ENCODE data around the gene PHEX. TPM values are rescaled to one million over a fixed set of nuclear protein-coding genes. Genes with fewer than 3 reads are reported as not detected.

The PHEX gene
- 0.05 TPM for polyA plus RNA-seq (2013, experiment 1 of 2)
- 0.06 TPM for polyA plus RNA-seq (2013, experiment 2 of 2)

- Histone ChIP-seq H3K4me1 (ENCODE audit: insufficient read depth, low read length) (no peaks in the 10 kb centered on the region), H3K4me3 (ENCODE audit: low read length) (no peak within 1 kb of the TSS), H3K9me3 (ENCODE audit: insufficient read depth, low read depth, low read length) (no peaks in the 10 kb centered on the region), H3K36me3 (ENCODE audit: insufficient read depth, low read length) (no peaks in the 10 kb centered on the region), H3K27ac (ENCODE audit: low read depth, low read length) (no peak within 1 kb of the TSS), H3K9ac (ENCODE audit: low read depth, low read length) (no peak within 1 kb of the TSS), H3K27me3 (ENCODE audit: insufficient read depth, low read length) (no peaks in the 10 kb centered on the region)
- WGBS = no CpG with 5 or more reads among the region's 1 CpG
Measured at GRCh38 chrX:22032084-22032483, at the start of gene PHEX. Gene PHEX, plus strand, starts transcription at chrX:22032325. Its CDS starts 681 bp downstream, at chrX:22033006.

- Histone ChIP-seq H3K4me1 (ENCODE audit: insufficient read depth, low read length) (no peaks in the 10 kb centered on the region), H3K4me3 (ENCODE audit: low read length) (no peak overlapping the region), H3K36me3 (ENCODE audit: insufficient read depth, low read length) (peaks cover 64% of the 10 kb centered on the region), H3K9me3 (ENCODE audit: insufficient read depth, low read depth, low read length) (no peaks in the 10 kb centered on the region), H3K9ac (ENCODE audit: low read depth, low read length) (no peak overlapping the region), H3K27me3 (ENCODE audit: insufficient read depth, low read length) (no peaks in the 10 kb centered on the region), H3K27ac (ENCODE audit: low read depth, low read length) (no peak overlapping the region)
- 34% methylated on average over 3 of the region's 3 CpGs for WGBS
Measured at GRCh38 chrX:21985332-21985777, 46.8 kb upstream of the PHEX start.

GRCh38 chrX:21986596-21986995, 45.5 kb upstream of the PHEX start:
- Histone ChIP-seq H3K27ac (ENCODE audit: low read depth, low read length) (no peak overlapping the region), H3K9me3 (ENCODE audit: insufficient read depth, low read depth, low read length) (no peaks in the 10 kb centered on the region), H3K27me3 (ENCODE audit: insufficient read depth, low read length) (no peaks in the 10 kb centered on the region), H3K36me3 (ENCODE audit: insufficient read depth, low read length) (peaks cover 63% of the 10 kb centered on the region), H3K4me3 (ENCODE audit: low read length) (no peak overlapping the region), H3K4me1 (ENCODE audit: insufficient read depth, low read length) (no peaks in the 10 kb centered on the region), H3K9ac (ENCODE audit: low read depth, low read length) (no peak overlapping the region)
- WGBS = 100% methylated on average over 1 of the region's 1 CpG

GRCh38 chrX:21989384-21989783, 42.7 kb upstream of the PHEX start:
- H3K4me1 ChIP-seq (ENCODE audit: insufficient read depth, low read length) = no peaks in the 10 kb centered on the region
- no peak overlapping the region for H3K4me3 ChIP-seq (ENCODE audit: low read length)
- peaks cover 80% of the 10 kb centered on the region for H3K36me3 ChIP-seq (ENCODE audit: insufficient read depth, low read length)
- H3K9ac ChIP-seq (ENCODE audit: low read depth, low read length) = no peak overlapping the region
- no peaks in the 10 kb centered on the region for H3K27me3 ChIP-seq (ENCODE audit: insufficient read depth, low read length)
- H3K9me3 ChIP-seq (ENCODE audit: insufficient read depth, low read depth, low read length) = no peaks in the 10 kb centered on the region
- 89% methylated on average over 3 of the region's 4 CpGs for WGBS
- no peak overlapping the region for H3K27ac ChIP-seq (ENCODE audit: low read depth, low read length)

GRCh38 chrX:21990832-21991231, 41.3 kb upstream of the PHEX start:
- Histone ChIP-seq H3K27ac (ENCODE audit: low read depth, low read length) (no peak overlapping the region), H3K4me1 (ENCODE audit: insufficient read depth, low read length) (no peaks in the 10 kb centered on the region), H3K36me3 (ENCODE audit: insufficient read depth, low read length) (peaks cover 76% of the 10 kb centered on the region), H3K9me3 (ENCODE audit: insufficient read depth, low read depth, low read length) (no peaks in the 10 kb centered on the region), H3K9ac (ENCODE audit: low read depth, low read length) (no peak overlapping the region), H3K27me3 (ENCODE audit: insufficient read depth, low read length) (no peaks in the 10 kb centered on the region), H3K4me3 (ENCODE audit: low read length) (no peak overlapping the region)
- WGBS = 82% methylated on average over 8 of the region's 8 CpGs

- Histone ChIP-seq H3K9ac (ENCODE audit: low read depth, low read length) (no peak overlapping the region), H3K27me3 (ENCODE audit: insufficient read depth, low read length) (no peaks in the 10 kb centered on the region), H3K4me3 (ENCODE audit: low read length) (no peak overlapping the region), H3K9me3 (ENCODE audit: insufficient read depth, low read depth, low read length) (no peaks in the 10 kb centered on the region), H3K27ac (ENCODE audit: low read depth, low read length) (no peak overlapping the region), H3K4me1 (ENCODE audit: insufficient read depth, low read length) (no peaks in the 10 kb centered on the region), H3K36me3 (ENCODE audit: insufficient read depth, low read length) (peaks cover 71% of the 10 kb centered on the region)
- WGBS = 100% methylated on average over 2 of the region's 3 CpGs
Measured at GRCh38 chrX:21991504-21991903, 40.6 kb upstream of the PHEX start.

- H3K27ac ChIP-seq (ENCODE audit: low read depth, low read length) = no peak overlapping the region; the same call in 1 of the 2 replicates
- H3K36me3 ChIP-seq (ENCODE audit: insufficient read depth, low read length) = peaks cover 57% of the 10 kb centered on the region
- no peaks in the 10 kb centered on the region for H3K9me3 ChIP-seq (ENCODE audit: insufficient read depth, low read depth, low read length)
- H3K9ac ChIP-seq (ENCODE audit: low read depth, low read length) = no peak overlapping the region
- no peak overlapping the region for H3K4me3 ChIP-seq (ENCODE audit: low read length)
- 94% methylated on average over 8 of the region's 8 CpGs for WGBS
- no peaks in the 10 kb centered on the region for H3K27me3 ChIP-seq (ENCODE audit: insufficient read depth, low read length)
- no peaks in the 10 kb centered on the region for H3K4me1 ChIP-seq (ENCODE audit: insufficient read depth, low read length)
Measured at GRCh38 chrX:21993265-21993664, 38.9 kb upstream of the PHEX start.

GRCh38 chrX:21996872-21997455, 35.2 kb upstream of the PHEX start:
- 96% methylated on average over 10 of the region's 10 CpGs for WGBS
- no peak overlapping the region for H3K4me3 ChIP-seq (ENCODE audit: low read length)
- H3K27ac ChIP-seq (ENCODE audit: low read depth, low read length) = no peak overlapping the region
- no peak overlapping the region for H3K9ac ChIP-seq (ENCODE audit: low read depth, low read length)
- H3K27me3 ChIP-seq (ENCODE audit: insufficient read depth, low read length) = no peaks in the 10 kb centered on the region
- H3K36me3 ChIP-seq (ENCODE audit: insufficient read depth, low read length) = peaks cover 29% of the 10 kb centered on the region
- H3K9me3 ChIP-seq (ENCODE audit: insufficient read depth, low read depth, low read length) = no peaks in the 10 kb centered on the region
- H3K4me1 ChIP-seq (ENCODE audit: insufficient read depth, low read length) = no peaks in the 10 kb centered on the region

GRCh38 chrX:21998037-21998436, 34.1 kb upstream of the PHEX start:
- Histone ChIP-seq H3K27me3 (ENCODE audit: insufficient read depth, low read length) (no peaks in the 10 kb centered on the region), H3K36me3 (ENCODE audit: insufficient read depth, low read length) (peaks cover 18% of the 10 kb centered on the region), H3K9ac (ENCODE audit: low read depth, low read length) (no peak overlapping the region), H3K4me3 (ENCODE audit: low read length) (no peak overlapping the region), H3K9me3 (ENCODE audit: insufficient read depth, low read depth, low read length) (no peaks in the 10 kb centered on the region), H3K4me1 (ENCODE audit: insufficient read depth, low read length) (no peaks in the 10 kb centered on the region), H3K27ac (ENCODE audit: low read depth, low read length) (no peak overlapping the region)
- WGBS = 92% methylated on average over 4 of the region's 4 CpGs

GRCh38 chrX:22004866-22005265, 27.3 kb upstream of the PHEX start:
- Histone ChIP-seq H3K27me3 (ENCODE audit: insufficient read depth, low read length) (no peaks in the 10 kb centered on the region), H3K9ac (ENCODE audit: low read depth, low read length) (no peak overlapping the region), H3K4me3 (ENCODE audit: low read length) (no peak overlapping the region), H3K36me3 (ENCODE audit: insufficient read depth, low read length) (no peaks in the 10 kb centered on the region), H3K27ac (ENCODE audit: low read depth, low read length) (no peak overlapping the region), H3K9me3 (ENCODE audit: insufficient read depth, low read depth, low read length) (no peaks in the 10 kb centered on the region), H3K4me1 (ENCODE audit: insufficient read depth, low read length) (no peaks in the 10 kb centered on the region)
- 90% methylated on average over 10 of the region's 10 CpGs for WGBS

GRCh38 chrX:22012051-22012450, 20.1 kb upstream of the PHEX start:
- H3K36me3 ChIP-seq (ENCODE audit: insufficient read depth, low read length) = no peaks in the 10 kb centered on the region

GRCh38 chrX:22012931-22013330, 19.2 kb upstream of the PHEX start:
- H3K9me3 ChIP-seq (ENCODE audit: insufficient read depth, low read depth, low read length) = no peaks in the 10 kb centered on the region
- H3K4me1 ChIP-seq (ENCODE audit: insufficient read depth, low read length) = no peaks in the 10 kb centered on the region
- no peak overlapping the region for H3K9ac ChIP-seq (ENCODE audit: low read depth, low read length)
- H3K27ac ChIP-seq (ENCODE audit: low read depth, low read length) = no peak overlapping the region
- H3K36me3 ChIP-seq (ENCODE audit: insufficient read depth, low read length) = no peaks in the 10 kb centered on the region
- WGBS = 94% methylated on average over 7 of the region's 7 CpGs
- no peak overlapping the region for H3K4me3 ChIP-seq (ENCODE audit: low read length)
- H3K27me3 ChIP-seq (ENCODE audit: insufficient read depth, low read length) = no peaks in the 10 kb centered on the region

More at GRCh38 chrX:22012051-22012450, 20.1 kb upstream of the PHEX start:
- Histone ChIP-seq H3K27me3 (ENCODE audit: insufficient read depth, low read length) (no peaks in the 10 kb centered on the region), H3K27ac (ENCODE audit: low read depth, low read length) (no peak overlapping the region), H3K4me1 (ENCODE audit: insufficient read depth, low read length) (no peaks in the 10 kb centered on the region), H3K9ac (ENCODE audit: low read depth, low read length) (no peak overlapping the region), H3K9me3 (ENCODE audit: insufficient read depth, low read depth, low read length) (no peaks in the 10 kb centered on the region), H3K4me3 (ENCODE audit: low read length) (no peak overlapping the region)
- 88% methylated on average over 4 of the region's 5 CpGs for WGBS

Measured in HUES64 (cell line).